Fibroblast of skin of left quadriceps (primary cell): ENCODE data around the gene PEAR1.
"Not testable (repeated sequence)": the region's sequence is repeated elsewhere in the genome, so short reads cannot be mapped to it uniquely, and the experiment has no call there.

ENCODE experiments used
- DNase-seq, 2 experiments: peaks; one replicate each; pipeline ENCODE4 v3.0.0-alpha.2; 2013; ENCODE audit warnings: low read depth in 2 of 2

Gene PEAR1

DNA sequence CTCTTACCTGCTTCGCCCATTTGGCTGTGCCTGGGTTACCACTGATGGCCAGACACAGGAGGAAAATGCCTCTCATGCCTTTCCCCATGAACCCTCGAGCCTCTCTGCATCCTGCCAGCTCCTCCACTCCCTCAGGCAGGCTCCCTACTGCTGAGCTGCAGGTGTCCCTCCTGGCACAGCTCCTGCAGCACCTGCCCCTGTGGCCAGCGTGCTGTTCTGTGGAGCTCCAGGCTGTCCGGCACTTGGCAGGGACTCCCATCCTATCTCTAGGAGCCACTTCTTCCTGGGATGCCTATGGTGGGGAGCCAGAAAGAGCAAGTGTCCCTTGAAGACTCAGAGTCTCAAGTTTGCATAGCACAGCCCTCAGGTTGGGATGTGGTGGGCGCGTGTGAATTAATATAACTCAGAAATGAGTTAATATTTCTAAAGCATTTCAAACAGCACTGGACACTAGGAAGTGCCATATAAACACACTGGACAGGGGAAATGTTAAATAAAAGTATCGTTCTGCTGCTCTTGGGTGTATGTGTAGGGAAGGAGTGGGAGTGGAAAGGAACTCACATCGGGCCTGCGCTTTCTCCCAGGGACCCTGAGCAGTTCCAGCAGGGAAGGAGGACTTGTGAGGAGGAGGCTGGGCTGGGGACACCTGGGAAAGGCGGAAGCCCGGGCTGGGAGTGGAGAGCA lies 29.6 kb downstream of the PEAR1 start:
- no peak for DNase-seq

DNA sequence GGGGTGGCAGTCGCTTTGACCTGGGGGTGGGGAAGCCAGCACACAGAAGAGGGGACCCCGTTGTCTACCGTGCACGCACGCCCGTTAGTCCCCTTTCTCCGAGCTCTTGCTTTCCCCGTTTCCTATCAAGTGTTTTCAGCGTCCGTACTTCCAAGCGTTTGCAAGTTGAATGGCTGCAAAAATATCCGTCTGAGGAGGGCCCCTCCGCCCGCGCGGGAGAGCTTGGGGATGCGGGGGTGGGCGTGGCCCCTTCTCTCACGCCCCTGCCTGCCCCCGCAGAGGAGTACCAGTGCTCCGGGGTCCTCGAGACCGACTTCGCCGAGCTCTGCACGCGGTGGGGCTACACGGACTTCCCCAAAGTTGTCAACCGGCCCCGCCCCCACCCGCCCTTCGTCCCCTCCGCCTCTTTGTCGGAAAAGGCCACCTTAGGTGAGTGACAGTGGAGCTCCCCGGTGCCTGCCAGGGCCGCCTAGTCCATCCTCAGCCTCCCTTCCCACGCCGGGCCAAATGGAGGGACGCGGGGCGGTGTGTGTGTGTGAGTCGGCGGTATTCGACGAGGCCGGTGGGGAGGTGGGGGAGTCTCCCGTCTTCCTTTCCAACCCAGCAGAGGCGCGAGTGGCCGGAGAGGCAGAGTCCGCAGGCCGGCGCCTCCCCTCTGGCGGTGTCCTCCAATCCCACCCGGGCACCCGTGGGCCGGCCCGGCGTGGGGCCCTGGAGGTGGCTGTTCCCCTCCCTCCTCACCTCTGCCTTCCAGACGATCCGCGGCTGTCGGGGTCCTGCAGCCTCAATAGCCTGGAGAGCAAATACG lies 30.4 kb downstream of the PEAR1 start:
- no peak for DNase-seq

DNA sequence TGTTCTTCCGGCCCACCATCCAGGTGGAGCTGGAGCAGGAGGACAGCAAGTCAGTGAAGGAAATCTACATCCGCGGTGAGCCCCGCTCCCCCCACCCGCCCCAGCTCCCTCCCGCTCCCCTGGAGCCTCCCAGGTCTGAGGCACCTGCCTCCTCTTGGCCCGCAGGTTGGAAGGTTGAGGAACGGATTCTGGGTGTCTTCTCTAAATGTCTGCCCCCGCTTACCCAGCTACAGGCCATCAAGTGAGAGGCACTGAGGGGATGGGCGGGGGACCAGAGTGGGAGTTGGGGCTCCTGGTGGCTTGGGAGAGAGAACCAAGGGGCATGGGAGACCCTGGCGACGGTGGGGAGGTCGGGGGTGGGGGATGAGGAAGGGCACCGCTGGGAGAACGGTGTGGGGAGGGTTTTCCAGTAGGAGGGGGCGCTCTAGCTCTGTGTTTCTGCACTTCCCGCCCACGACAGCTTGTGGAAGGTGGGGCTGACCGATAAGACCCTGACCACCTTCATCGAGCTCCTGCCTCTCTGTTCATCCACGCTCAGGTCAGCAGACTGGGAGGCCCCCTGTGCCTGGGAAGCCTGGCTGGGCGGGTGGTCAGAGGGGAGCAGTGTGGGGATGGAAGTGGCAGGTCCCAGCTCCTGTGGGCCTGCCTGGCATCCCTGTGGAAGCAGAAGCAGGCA lies 31.1 kb downstream of the PEAR1 start:
- no peak for DNase-seq

DNA sequence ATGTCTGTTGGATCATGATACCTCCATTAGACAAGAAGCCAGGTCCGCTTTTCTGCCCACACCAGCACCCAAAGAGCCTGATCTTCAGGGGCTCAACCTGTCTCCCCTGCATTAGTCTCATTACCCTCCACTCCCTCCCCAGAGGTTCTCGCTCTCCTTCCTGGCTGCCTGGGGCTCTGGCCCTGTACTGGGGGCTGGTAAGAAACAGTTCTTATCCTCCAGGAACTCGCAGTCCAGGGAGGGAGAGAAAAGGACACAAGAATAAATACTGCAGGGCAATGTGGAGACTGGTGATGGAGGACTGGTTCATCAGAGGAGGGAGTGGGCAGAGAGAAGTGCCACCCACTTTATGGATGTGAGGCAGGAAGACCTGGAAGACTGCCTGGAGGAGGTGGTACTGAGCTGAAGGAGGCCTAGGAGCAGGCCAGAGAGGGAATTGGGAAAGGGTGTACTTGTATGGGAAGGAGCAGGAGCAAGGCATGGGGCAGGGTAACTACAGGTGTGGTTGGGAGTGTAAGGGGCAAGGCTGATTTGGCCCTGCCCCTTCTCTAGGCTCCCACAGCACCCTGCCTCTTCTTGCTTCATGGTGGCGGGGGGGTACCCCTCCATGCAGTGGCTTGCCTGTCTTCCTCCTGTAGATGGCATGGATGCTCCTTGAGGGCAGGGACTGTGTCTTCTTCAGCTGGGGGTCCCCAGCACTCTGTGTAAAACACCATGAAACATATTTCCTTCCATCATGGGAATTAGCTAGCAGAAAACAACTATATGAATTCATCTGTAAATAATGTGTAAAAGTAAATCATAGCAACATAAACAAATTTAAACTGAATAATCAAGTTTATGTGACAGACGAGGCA lies 31.9 kb downstream of the PEAR1 start:
- DNase-seq: no peak

DNA sequence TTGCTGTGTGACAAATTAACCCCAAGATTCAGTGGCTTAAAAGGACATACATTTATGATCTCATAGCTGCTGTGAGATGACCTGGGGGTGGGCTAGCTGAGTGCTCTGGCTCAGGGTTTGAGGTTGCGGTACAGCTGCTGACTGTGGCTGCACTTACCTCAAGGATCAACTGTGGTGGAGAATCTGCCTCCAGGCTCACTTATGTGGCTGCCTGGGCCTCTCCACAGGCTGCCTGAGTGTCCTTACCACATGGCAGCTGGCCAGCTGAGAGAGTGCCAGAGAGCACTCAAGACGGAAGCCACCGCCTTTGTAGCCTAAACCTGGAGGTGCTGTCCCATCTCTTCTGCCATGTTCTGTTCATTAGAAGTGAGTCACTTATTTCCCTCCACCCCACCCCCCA lies 32.7 kb downstream of the PEAR1 start:
- DNase-seq: peak in 1 of 2 experiments; percentile 37

DNA sequence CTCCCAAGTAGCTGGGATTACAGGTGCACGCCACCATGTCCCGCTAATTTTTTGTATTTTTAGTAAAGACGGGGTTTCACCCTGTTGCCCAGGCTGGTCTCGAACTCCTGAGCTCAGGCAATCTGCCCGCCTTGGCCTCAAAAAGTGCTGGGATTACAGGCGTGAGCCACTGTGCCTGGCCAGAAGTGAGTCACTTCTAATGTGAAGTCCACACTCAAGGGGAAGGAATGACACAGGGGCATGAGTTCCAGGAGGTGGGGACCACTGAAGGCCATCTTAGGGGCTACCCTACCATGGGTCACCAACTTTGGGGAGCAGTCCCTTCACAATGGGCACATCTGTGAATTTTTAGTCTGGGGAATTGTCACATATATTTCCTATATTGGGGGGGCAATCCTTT lies 33.2 kb downstream of the PEAR1 start:
- DNase-seq: not testable (repeated sequence)

DNA sequence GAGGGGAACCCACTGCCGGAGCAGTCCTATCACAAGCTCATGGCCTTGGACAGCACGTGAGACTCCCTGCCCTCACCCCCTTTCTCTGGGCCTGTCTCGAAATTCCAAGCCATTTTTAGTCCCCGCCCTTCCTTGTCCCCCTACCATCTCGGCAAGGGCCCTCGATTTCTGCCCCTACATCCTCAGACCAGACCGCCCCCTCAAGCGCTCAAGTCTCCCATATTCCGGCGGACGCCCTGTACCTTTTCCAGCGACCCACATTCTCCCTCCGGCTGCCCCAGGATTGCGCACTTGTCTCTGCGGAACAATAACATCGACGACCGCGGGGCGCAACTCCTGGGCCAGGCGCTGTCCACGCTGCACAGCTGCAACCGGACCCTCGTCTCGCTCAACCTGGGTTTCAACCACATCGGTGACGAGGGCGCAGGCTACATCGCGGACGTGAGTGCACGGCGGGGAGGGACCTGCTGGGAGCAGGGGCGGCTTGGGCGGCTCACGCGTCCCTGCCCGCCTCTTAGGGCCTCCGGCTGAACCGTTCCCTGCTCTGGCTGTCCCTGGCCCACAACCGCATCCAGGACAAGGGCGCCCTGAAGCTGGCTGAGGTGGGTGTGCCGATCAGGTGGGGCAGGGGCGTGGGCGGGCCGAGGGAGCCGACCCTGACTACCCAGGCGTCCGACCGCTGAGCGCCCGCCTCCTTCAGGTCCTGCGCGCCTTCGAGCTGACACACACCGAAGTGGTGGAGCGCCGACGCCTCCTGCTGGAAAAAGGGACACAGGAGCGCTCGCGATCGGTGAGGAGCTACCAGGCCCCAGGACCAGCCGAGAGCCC lies 33.9 kb downstream of the PEAR1 start:
- peak; percentile 36 to 38 for DNase-seq

DNA sequence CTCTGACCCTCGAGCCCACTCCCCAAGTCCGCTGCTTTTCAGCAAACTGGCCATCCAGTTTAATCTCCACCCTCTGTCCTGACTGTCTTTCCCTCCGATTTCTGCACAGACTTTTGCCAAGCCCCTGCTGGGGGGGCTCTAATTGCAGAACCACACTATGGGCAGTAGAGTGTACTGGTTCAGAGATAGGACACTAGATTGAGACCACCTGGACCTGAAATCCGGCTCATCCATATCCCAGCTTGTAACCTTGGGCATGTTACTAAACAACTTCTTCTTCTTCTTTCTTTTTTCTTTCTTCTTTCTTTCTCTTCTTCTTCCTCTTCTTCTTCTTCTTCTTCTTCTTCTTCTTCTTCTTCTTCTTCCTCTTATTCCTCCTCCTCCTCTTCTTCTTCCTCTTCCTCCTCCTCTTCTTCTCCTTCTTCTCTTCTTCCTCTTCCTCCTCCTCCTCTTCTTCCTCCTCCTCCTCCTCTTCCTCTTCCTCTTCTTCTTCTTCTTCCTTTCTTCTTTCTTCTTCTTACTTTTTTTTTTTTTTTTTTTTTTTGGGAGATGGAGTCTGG lies 34.6 kb downstream of the PEAR1 start:
- no peak for DNase-seq

DNA sequence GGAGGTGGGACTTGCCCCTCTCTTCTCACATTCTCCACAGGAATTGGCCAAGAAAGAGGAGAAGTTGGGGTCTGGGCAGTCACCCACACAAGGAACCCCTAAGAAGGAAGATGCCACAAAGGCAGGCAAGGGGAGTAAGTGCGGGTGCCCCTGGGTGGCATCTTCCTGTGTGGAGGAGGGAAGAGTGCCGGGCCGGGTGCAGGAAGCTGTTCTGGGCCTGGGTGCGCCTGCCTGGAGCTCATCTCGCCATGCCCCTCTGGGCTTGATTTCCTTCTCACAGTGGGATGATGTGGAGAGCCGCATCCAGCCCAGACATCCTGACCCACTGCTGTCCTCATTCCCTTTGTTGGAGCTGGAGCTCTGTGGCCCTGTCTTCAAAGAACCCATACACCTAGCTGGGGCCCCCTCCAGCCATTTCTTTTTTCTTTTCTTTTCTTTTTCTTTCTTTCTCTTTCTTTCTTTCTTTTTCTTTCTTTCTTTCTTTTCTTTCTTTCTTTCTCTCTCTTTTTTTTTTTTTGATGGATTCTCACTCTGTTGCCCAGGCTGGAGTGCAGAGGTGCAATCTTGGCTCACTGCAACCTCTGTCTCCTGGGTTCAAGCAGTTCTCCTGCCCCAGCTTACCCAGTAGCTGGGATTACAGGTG lies 36.2 kb downstream of the PEAR1 start:
- DNase-seq: no peak

DNA sequence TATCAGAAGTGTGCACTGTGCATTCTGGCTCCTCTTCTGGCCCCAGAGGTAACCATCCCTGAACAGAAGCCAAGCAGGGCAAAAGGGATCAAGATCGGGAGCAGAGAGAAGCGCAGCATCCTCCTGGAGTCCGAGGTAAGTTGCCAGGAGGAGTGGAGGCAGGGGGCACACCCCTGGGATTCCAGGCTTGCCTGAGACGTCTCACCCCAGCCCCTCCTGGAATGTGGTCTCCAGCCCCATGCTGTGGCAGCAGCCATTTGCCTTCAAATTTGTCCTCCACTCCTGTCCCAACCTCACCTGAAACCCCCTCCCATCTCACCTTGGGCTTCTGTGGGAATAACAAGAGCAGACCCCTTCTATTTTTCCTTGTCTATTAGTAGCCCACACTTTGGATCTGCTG lies 37.0 kb downstream of the PEAR1 start:
- no peak for DNase-seq

DNA sequence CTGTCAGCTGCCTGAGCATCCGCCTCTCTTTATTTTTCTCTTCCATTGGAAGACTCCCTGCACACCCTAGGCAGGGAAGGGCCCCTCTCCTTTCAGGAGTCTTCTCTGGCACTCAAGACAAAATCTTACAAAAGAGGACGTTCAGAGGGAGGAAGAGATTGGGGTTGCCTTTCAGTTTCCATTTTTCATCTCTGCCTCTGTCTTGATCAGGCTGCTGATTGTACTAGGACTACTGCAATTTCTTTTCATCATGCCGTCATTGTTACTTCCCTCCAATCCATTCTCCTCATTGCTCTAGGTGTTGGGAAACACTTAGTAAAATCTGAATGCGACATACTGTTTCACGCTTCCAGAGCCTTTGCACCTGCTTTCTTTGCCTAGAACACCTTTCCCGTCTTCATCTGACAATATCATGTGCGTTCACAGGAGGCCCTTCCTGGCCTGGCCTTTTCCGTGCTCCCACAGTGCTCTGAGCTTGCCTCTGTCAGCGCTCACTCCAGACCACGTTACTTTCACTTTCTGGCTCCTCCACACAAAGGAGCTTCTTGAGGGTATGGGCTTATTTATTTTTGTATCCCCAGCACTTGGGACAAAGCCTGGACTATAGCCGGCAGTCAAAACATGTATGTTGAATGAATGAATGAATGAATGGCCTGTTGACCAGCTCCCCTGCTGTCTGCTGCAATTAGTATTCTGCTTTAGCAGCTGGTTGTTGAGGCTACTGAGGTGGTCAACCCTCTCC lies 37.9 kb downstream of the PEAR1 start:
- DNase-seq: no peak

DNA sequence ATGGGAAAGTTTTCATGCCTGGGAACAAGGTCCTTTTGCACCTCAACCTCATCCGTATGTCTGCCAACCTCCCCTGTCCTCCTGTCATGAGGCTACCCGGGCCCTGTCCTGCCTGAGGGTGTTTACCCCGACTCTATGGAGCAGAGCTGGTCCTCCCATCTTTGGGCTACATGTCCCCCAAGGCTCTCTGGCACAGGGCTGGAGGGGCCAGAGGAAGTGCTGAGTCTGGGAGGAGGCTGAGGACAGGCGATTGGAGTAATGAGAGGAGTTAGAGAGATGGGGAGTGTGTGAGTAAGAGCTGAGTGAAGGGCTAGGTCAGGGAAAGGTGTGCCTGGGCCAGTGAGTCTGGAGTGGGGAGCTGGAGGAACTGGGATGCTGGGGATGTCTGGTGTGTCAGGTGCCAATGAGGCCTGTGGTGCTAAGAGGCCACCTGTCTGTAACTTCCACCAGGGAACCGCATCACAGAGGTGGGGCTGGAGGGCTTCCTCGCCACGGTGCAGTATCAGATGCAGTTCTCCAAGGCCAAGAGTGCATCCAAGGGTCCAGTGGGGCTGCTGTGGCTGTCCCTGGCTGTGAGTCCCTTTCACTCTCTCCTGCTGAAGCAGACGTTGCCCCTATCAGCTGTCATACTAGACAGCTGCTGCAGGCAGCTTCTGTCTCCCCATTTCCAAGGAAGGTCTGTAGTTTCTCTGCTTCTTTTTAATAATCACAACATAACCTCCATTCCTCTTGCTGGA lies 38.6 kb downstream of the PEAR1 start:
- DNase-seq: no peak

DNA sequence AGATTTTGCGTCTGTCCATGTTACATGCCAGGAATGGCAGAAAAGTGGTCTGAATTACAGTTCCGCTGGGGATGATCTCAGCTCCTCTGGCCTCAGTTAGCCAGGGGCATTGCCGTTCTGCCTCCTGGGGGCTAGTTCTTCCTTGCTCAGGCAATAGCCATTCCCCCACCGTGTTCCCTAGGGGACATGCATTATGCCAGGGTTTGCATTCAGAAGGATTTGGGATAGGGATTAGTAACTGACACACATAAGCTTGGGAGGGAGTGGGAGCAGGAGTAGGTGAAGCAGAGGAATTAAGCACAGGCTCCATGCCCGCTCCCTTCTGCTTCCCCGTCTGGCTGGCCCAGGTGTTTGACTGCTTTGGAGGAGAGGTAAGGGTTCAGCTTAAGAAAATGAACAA lies 39.6 kb downstream of the PEAR1 start:
- DNase-seq: no peak

DNA sequence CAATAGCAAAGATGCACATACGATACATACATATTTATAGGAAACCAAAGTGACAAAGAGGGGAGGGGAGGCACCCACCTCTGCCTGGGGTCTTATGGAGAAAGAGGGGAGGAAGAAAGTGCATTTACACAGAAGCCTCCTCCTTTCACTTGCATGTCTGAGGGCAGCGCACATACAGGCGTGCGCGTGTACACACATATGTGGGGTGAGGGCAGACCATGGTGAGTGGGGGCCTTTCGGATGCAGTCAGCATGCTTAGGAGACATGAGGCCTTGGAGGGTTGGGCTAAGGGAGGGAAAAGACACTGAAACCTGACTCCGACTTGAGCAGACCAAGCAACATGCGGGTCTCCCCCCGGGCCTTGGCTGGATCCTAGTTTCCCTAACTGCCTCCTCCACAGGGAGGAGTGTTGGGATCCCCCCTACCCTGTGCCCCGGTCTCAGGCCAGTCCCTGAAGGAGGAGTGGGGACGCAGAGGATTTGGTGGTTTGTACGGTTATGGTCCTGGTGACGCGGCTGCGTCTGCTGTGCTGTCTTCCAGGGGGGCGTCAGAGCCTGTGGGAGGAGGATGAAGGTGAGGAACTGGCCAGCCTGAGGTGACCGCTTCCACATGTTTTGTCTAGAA lies 42.1 kb downstream of the PEAR1 start:
- DNase-seq: no peak

DNA sequence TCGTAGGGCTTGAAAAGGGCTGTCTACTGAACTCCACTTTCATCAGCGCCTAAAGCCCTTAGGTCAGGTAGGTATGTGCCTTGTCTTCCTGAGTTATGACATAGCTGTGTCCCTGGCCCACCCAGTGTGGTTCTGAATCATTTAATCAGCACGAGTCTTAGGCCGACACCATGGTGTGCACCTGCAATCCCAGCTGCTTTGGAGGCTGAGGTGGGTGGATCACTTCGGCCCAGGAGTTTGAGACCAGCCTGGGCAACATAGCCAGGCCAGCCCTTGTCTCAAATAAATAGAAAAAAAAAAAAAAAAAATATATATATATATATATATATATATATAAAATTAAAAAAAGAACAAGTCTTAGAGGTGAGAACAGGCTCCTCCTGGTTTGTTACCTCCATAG lies 42.7 kb downstream of the PEAR1 start:
- no peak for DNase-seq

DNA sequence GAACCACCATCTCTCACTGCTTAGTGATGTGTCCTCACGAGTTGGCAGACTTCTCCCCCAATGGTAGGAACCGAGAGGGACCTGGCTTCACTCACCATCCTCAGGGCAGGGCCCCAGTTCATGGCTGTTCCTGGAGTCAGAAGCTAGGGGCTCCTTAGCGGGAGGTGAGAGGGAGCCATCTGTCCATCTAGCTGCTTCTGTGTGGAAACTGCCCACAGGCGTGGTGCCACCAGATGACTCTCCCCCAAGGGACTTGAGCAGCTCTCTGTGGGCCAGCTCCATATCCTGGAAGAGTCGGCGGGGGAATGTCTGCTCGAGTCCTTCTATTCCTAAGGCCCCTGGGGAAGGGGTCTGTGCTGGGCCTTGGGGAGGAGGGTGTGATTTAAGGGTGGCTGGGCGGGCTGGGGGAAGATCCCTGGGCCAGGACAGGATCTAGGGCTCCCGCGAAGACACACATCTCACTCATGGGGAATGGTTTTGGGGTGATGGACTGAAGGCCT lies 43.3 kb downstream of the PEAR1 start:
- DNase-seq: no peak

DNA sequence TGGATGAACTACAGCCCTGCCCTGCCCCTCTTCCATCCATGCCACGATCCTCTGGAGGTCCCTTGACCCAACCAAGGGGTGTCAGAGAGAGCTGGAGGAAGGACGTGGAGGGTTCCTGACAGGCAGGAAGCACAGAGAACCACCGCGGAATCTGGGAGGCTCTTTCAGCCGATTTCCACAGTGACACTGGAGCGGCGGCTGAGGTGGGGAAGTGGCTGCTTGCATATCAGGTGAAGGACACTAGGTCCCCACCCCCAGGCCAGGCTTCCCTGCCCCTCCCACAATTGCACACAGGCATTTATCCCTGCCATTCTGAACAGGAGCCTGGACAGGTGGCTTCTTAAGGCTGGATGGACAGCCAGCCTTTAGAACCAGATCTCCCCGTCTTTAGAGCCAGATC lies 44.4 kb downstream of the PEAR1 start:
- DNase-seq: no peak

DNA sequence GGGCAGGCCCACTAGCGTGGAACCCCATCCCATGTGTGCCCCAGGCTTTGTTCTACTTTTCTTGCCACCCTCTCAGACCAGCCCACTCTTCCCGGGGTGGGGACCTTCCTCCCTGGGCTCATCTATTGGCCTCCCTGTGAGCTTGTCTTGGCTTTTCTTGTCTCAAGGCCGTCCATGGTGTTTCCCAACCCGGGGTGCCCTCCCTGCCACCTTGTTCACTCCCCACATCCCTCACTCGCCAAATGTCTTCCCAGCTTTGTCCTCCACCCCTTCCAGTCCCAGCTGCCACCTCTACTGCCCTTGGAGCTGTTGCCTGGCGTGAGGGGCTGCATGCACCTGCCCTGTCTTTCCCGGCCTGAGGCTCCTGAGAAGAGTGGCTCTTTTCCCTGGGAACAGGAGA lies 45.3 kb downstream of the PEAR1 start:
- no peak for DNase-seq
